ENCODE measurements around the gene NARS2.
"Not testable (repeated sequence)": the region's sequence is repeated elsewhere in the genome, so short reads cannot be mapped to it uniquely, and the experiment has no call there.

NARS2 gene

DNA sequence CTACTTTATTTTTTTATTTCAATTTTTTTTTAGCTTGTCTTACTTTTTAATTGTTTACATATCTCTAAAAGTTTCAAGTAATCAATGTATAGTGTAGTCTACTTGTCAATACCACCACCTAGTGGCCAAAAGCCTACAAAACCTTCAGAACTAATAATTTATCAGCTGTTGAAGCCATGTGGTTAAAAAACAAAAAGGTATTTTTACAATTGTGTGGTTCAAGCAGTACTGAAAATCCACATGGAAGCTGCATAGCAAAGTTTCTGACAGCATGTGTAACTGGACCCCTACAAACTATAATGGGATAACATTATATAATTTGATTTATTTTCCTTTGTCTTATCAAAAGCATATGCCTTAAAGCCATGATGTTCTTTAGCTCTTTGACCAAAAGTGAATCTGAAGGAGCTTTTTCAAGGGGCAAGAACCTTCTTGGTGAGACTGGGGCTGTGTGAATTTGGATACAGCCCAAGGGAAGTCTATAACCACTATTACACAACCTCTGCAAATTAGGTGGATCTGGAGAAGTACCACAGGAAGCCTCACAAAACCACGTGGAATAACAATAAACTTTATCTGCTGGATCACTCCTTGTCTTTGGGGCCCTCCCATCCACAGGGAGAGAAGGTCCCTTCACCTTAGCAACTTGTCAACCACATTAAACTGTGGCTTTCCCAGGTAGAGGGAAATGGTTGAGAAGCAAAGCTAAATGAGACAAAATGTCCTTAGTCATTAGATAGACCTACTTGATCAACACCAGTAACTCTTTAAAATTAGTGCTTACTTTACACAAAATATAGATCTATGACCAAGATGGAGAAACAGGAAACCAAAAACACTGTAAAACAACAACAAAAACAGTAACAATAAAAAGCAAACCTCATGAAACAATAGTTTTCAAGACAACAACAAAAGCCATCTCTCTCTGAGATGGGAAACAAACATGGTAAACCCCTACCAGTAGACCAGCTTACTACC is 9.9 kb downstream of the NARS2 start:
- DNase-seq = peak; percentile 72

DNA sequence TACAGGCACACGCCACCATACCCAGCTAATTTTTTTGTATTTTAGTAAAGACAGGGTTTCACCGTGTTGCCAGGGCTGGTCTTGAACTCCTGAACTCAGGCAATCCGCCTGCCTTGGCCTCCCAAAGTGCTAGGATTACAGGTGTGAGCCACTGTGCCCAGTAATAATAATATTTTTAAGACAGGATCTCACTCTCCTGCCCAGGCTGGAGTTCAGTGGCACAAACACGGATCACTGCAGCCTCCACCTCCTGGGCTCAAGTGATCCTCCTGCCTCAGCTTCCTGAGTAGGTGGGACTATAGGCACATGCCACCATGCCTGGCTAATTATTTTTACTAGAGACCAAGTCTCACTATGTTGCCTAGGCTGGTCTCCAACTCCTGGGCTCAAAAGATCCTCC is 10.6 kb downstream of the NARS2 start:
- not testable (repeated sequence) for H3K4ac ChIP-seq (ENCODE audit: low read depth in 1 of 2, low read length in 2 of 2); H3K9me3 ChIP-seq (ENCODE audit: control insufficient read depth, low read length); H2BK120ac ChIP-seq (ENCODE audit: low read depth, low read length); H4K8ac ChIP-seq (ENCODE audit: low read length); H3K4me2 ChIP-seq (ENCODE audit: low read length, poor library complexity, severe bottlenecking); H3K18ac ChIP-seq (ENCODE audit: low read depth in 1 of 2, low read length in 2 of 2); H3K23ac ChIP-seq (ENCODE audit: low read length in 2 of 2); H3K27me3 ChIP-seq (ENCODE audit: control insufficient read depth in 1 of 2, insufficient read depth in 1 of 2, low read length in 2 of 2); H2AK5ac ChIP-seq (ENCODE audit: low read length, severe bottlenecking); H3K14ac ChIP-seq (ENCODE audit: low read length in 2 of 2); DNase-seq; H2BK5ac ChIP-seq (ENCODE audit: low read depth, low read length, poor library complexity, severe bottlenecking); H4K91ac ChIP-seq (ENCODE audit: low read length); H3K4me3 ChIP-seq (ENCODE audit: insufficient read depth in 1 of 2, low read depth in 1 of 2, low read length in 2 of 2); H2BK12ac ChIP-seq (ENCODE audit: low read length in 2 of 2); H2BK15ac ChIP-seq (ENCODE audit: low read depth, poor library complexity, severe bottlenecking); H3K79me1 ChIP-seq (replicated peaks; ENCODE audit: low read length, poor library complexity, severe bottlenecking); H3K27ac ChIP-seq (ENCODE audit: low read length, poor library complexity, severe bottlenecking); H2AFZ ChIP-seq (ENCODE audit: low read depth, low read length)
- peaks cover 0 to 30% of the 10 kb centered on the region in 2 experiments for H3K36me3 ChIP-seq (ENCODE audit: control insufficient read depth in 1 of 2, insufficient read depth in 2 of 2, low read depth in 1 of 2, low read length in 2 of 2)
- H3K4me1 ChIP-seq (ENCODE audit: control insufficient read depth, insufficient read depth, low read depth, low read length) = peaks cover 13% of the 10 kb centered on the region
- 90% methylated on average over 3 of the region's 4 CpGs for WGBS
- peak overlapping the region; percentile 48 for H3K9ac ChIP-seq (ENCODE audit: low read length)

More for the DNA sequence above, 9.9 kb downstream of the NARS2 start:
- no peaks in the 10 kb centered on the region for H3K27me3 ChIP-seq (ENCODE audit: control insufficient read depth in 1 of 2, insufficient read depth in 1 of 2, low read length in 2 of 2)
- no peak overlapping the region for H3K14ac ChIP-seq (ENCODE audit: low read length in 2 of 2)
- no peak overlapping the region for H3K4me3 ChIP-seq (ENCODE audit: insufficient read depth in 1 of 2, low read depth in 1 of 2, low read length in 2 of 2)
- no peak overlapping the region for H2BK15ac ChIP-seq (ENCODE audit: low read depth, poor library complexity, severe bottlenecking)
- no peak overlapping the region for H3K4ac ChIP-seq (ENCODE audit: low read depth in 1 of 2, low read length in 2 of 2)
- no peak overlapping the region for H3K27ac ChIP-seq (ENCODE audit: low read length, poor library complexity, severe bottlenecking)
- H2BK120ac ChIP-seq (ENCODE audit: low read depth, low read length) = no peak overlapping the region
- H3K9me3 ChIP-seq (ENCODE audit: control insufficient read depth, low read length) = no peaks in the 10 kb centered on the region
- H2AK5ac ChIP-seq (ENCODE audit: low read length, severe bottlenecking) = peak overlapping the region; percentile 94
- no peak overlapping the region for H3K18ac ChIP-seq (ENCODE audit: low read depth in 1 of 2, low read length in 2 of 2)
- H2AFZ ChIP-seq (ENCODE audit: low read depth, low read length) = no peak overlapping the region
- no peak overlapping the region for H3K23ac ChIP-seq (ENCODE audit: low read length in 2 of 2)
- H3K4me2 ChIP-seq (ENCODE audit: low read length, poor library complexity, severe bottlenecking) = no peak overlapping the region
- WGBS = 82% methylated on average over 1 of the region's 1 CpG
- no peak overlapping the region for H4K8ac ChIP-seq (ENCODE audit: low read length)
- H3K36me3 ChIP-seq (ENCODE audit: control insufficient read depth in 1 of 2, insufficient read depth in 2 of 2, low read depth in 1 of 2, low read length in 2 of 2) = peaks cover 0 to 34% of the 10 kb centered on the region in 2 experiments
- H3K9ac ChIP-seq (ENCODE audit: low read length) = peak overlapping the region; percentile 48
- H3K79me1 ChIP-seq (replicated peaks; ENCODE audit: low read length, poor library complexity, severe bottlenecking) = peaks cover 8% of the 10 kb centered on the region
- H2BK5ac ChIP-seq (ENCODE audit: low read depth, low read length, poor library complexity, severe bottlenecking) = no peak overlapping the region
- no peak overlapping the region for H2BK12ac ChIP-seq (ENCODE audit: low read length in 2 of 2)
- peaks cover 13% of the 10 kb centered on the region for H3K4me1 ChIP-seq (ENCODE audit: control insufficient read depth, insufficient read depth, low read depth, low read length)
- H4K91ac ChIP-seq (ENCODE audit: low read length) = no peak overlapping the region

DNA sequence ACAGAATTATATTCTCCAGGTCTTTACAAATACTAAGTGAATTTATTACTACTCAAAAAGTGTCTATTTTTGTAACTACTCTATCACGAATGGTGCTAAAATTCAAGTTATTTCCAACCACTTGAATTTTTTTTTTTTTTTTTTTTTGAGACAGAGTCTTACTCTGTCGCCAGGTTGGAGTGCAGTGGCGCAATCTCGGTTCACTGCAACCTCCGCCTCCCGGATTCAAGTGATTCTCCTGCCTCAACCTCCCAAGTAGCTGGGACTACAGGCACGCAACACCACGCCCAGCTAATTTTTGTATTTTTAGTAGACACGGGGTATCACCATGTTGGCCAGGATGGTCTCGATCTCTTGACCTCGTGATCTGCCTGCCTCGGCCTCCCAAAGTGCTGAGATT is 11.6 kb downstream of the NARS2 start:
- Histone ChIP-seq H2AK5ac (ENCODE audit: low read length, severe bottlenecking) (peak overlapping the region; percentile 48), H3K36me3 (ENCODE audit: control insufficient read depth in 1 of 2, insufficient read depth in 2 of 2, low read depth in 1 of 2, low read length in 2 of 2) (peaks cover 0 to 26% of the 10 kb centered on the region in 2 experiments), H3K9ac (ENCODE audit: low read length) (peak overlapping the region; percentile 87), H3K4me1 (ENCODE audit: control insufficient read depth, insufficient read depth, low read depth, low read length) (peaks cover 13% of the 10 kb centered on the region)
- H3K27ac ChIP-seq (ENCODE audit: low read length, poor library complexity, severe bottlenecking); H4K91ac ChIP-seq (ENCODE audit: low read length); H3K14ac ChIP-seq (ENCODE audit: low read length in 2 of 2); H2AFZ ChIP-seq (ENCODE audit: low read depth, low read length); H3K27me3 ChIP-seq (ENCODE audit: control insufficient read depth in 1 of 2, insufficient read depth in 1 of 2, low read length in 2 of 2); H3K4me3 ChIP-seq (ENCODE audit: insufficient read depth in 1 of 2, low read depth in 1 of 2, low read length in 2 of 2); H2BK120ac ChIP-seq (ENCODE audit: low read depth, low read length); H4K8ac ChIP-seq (ENCODE audit: low read length); H3K79me1 ChIP-seq (replicated peaks; ENCODE audit: low read length, poor library complexity, severe bottlenecking); H3K18ac ChIP-seq (ENCODE audit: low read depth in 1 of 2, low read length in 2 of 2); H2BK12ac ChIP-seq (ENCODE audit: low read length in 2 of 2); H2BK5ac ChIP-seq (ENCODE audit: low read depth, low read length, poor library complexity, severe bottlenecking); H2BK15ac ChIP-seq (ENCODE audit: low read depth, poor library complexity, severe bottlenecking); H3K23ac ChIP-seq (ENCODE audit: low read length in 2 of 2); H3K9me3 ChIP-seq (ENCODE audit: control insufficient read depth, low read length); H3K4me2 ChIP-seq (ENCODE audit: low read length, poor library complexity, severe bottlenecking); DNase-seq; H3K4ac ChIP-seq (ENCODE audit: low read depth in 1 of 2, low read length in 2 of 2): not testable (repeated sequence)
- 97% methylated on average over 12 of the region's 12 CpGs for WGBS

DNA sequence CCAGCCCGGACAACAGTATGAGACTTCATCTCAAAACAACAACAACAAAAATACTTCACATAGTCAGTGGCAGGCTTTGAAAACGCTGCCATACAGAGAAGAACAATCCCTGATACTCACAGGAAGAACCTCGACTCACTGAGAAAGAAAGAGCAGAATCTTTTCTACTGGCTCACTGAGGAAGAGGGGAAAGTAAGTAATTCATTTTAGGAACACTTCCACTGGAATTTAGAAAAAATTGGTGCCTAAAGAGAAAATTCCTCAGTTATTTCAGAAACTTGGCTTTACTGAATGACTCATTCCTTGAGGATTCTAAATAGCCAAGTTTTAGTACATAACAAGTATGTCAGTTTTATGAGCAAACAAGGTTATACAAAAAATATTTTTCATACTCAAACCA is 12.3 kb downstream of the NARS2 start:
- Histone ChIP-seq H3K27me3 (ENCODE audit: control insufficient read depth in 1 of 2, insufficient read depth in 1 of 2, low read length in 2 of 2) (no peaks in the 10 kb centered on the region), H2BK120ac (ENCODE audit: low read depth, low read length) (no peak overlapping the region), H2BK5ac (ENCODE audit: low read depth, low read length, poor library complexity, severe bottlenecking) (peak overlapping the region; percentile 61), H3K27ac (ENCODE audit: low read length, poor library complexity, severe bottlenecking) (peak overlapping the region; percentile 91), H3K4me1 (ENCODE audit: control insufficient read depth, insufficient read depth, low read depth, low read length) (peaks cover 13% of the 10 kb centered on the region), H3K23ac (ENCODE audit: low read length in 2 of 2) (no peak overlapping the region), H3K4ac (ENCODE audit: low read depth in 1 of 2, low read length in 2 of 2) (peak overlapping the region in 1 of 2 experiments; percentile 79), H2BK15ac (ENCODE audit: low read depth, poor library complexity, severe bottlenecking) (no peak overlapping the region), H3K79me1 (replicated peaks; ENCODE audit: low read length, poor library complexity, severe bottlenecking) (peaks cover 8% of the 10 kb centered on the region), H2BK12ac (ENCODE audit: low read length in 2 of 2) (peak overlapping the region in 1 of 2 experiments; percentile 72), H2AFZ (ENCODE audit: low read depth, low read length) (peak overlapping the region; percentile 69), H3K4me2 (ENCODE audit: low read length, poor library complexity, severe bottlenecking) (no peak overlapping the region), H4K91ac (ENCODE audit: low read length) (no peak overlapping the region), H3K14ac (ENCODE audit: low read length in 2 of 2) (peak overlapping the region in 1 of 2 experiments; percentile 88), H4K8ac (ENCODE audit: low read length) (no peak overlapping the region), H2AK5ac (ENCODE audit: low read length, severe bottlenecking) (no peak overlapping the region), H3K9me3 (ENCODE audit: control insufficient read depth, low read length) (no peaks in the 10 kb centered on the region), H3K36me3 (ENCODE audit: control insufficient read depth in 1 of 2, insufficient read depth in 2 of 2, low read depth in 1 of 2, low read length in 2 of 2) (peaks cover 0 to 25% of the 10 kb centered on the region in 2 experiments), H3K4me3 (ENCODE audit: insufficient read depth in 1 of 2, low read depth in 1 of 2, low read length in 2 of 2) (peak overlapping the region in 1 of 2 experiments; percentile 39), H3K18ac (ENCODE audit: low read depth in 1 of 2, low read length in 2 of 2) (peak overlapping the region; percentile 34 to 64), H3K9ac (ENCODE audit: low read length) (peak overlapping the region; percentile 87)
- DNase-seq = peak; percentile 40
- 39% methylated on average over 2 of the region's 3 CpGs for WGBS

Measured in mesenchymal stem cell (in vitro differentiated cells and primary cell).